ENCODE data around the gene KLHL8. TPM values are rescaled to one million over a fixed set of nuclear protein-coding genes. Genes with fewer than 3 reads are reported as not detected.

The KLHL8 gene
- total RNA-seq, 6 experiments from 2014 or later: 8.0 to 11.5 (median 9.8) TPM

- TF ChIP-seq CTCF (IDR thresholded peaks at IDR 0.05): no peak
- no peaks in the 10 kb centered on the region for H3K9me3 Mint-ChIP-seq
- H3K27me3 Mint-ChIP-seq (ENCODE audit: insufficient read depth): no peaks in the 10 kb centered on the region
- H3K36me3 Mint-ChIP-seq (ENCODE audit: low read depth): peaks cover 3% of the 10 kb centered on the region; the same call in 1 of the 2 replicates
- H3K4me1 Mint-ChIP-seq (ENCODE audit: low read depth): peaks cover 20% of the 10 kb centered on the region
- no peak for DNase-seq
- H3K27ac Mint-ChIP-seq: no peak overlapping the region
- no peak overlapping the region for H3K4me3 Mint-ChIP-seq
Measured at GRCh38 chr4:87185146-87185870, 35.1 kb downstream of the KLHL8 start.

- H3K36me3 Mint-ChIP-seq (ENCODE audit: low read depth): peaks cover 3% of the 10 kb centered on the region; the same call in 1 of the 2 replicates
- no peaks in the 10 kb centered on the region for H3K27me3 Mint-ChIP-seq (ENCODE audit: insufficient read depth)
- H3K4me1 Mint-ChIP-seq (ENCODE audit: low read depth): peaks cover 12% of the 10 kb centered on the region
- DNase-seq: no peak
- no peaks in the 10 kb centered on the region for H3K9me3 Mint-ChIP-seq
- no peak overlapping the region for H3K4me3 Mint-ChIP-seq
- no peak for TF ChIP-seq CTCF (IDR thresholded peaks at IDR 0.05)
- peak overlapping the region; percentile 43; the same call in 1 of the 2 replicates for H3K27ac Mint-ChIP-seq
Measured at GRCh38 chr4:87180767-87181166, 39.7 kb downstream of the KLHL8 start.

DNA sequence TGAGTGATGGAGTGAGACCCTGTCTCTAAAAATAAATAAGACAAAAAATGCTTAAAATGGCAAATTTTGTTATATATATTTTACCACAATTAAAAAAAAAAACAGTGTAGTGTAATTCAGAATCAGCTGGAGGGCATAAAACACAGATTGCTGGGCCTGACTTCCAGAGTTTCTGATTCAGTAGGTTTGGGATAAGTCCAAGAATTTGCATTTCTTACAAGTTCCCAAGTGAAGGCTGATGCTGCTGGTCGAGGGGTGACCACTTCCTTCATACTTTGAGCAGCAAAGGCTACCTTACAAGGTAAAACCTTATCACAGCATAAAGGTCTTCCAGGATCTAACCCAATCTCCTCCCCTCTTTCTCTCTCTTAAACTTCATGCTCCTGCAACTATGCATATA is 40.7 kb downstream of the KLHL8 start:
- Mint-ChIP-seq H3K36me3 (ENCODE audit: low read depth) (peaks cover 3% of the 10 kb centered on the region; the same call in 1 of the 2 replicates), H3K4me1 (ENCODE audit: low read depth) (peaks cover 12% of the 10 kb centered on the region), H3K9me3 (no peaks in the 10 kb centered on the region), H3K4me3 (no peak overlapping the region), H3K27me3 (ENCODE audit: insufficient read depth) (no peaks in the 10 kb centered on the region), H3K27ac (no peak overlapping the region)
- TF ChIP-seq CTCF (IDR thresholded peaks at IDR 0.05): no peak
- peak; percentile 43 for DNase-seq

GRCh38 chr4:87174672-87175071 is 45.7 kb downstream of the KLHL8 start:
- no peaks in the 10 kb centered on the region for H3K9me3 Mint-ChIP-seq
- no peak for TF ChIP-seq CTCF (IDR thresholded peaks at IDR 0.05)
- H3K4me3 Mint-ChIP-seq: no peak overlapping the region
- DNase-seq: no peak
- no peak overlapping the region for H3K27ac Mint-ChIP-seq
- H3K4me1 Mint-ChIP-seq (ENCODE audit: low read depth): peaks cover under 1% of the 10 kb centered on the region
- 0 out of 2 replicates have a peak, but pooled peaks cover 4% of the 10 kb centered on the region for H3K36me3 Mint-ChIP-seq (ENCODE audit: low read depth)
- no peaks in the 10 kb centered on the region for H3K27me3 Mint-ChIP-seq (ENCODE audit: insufficient read depth)

GRCh38 chr4:87171944-87172343 is 48.5 kb downstream of the KLHL8 start:
- no peak for TF ChIP-seq CTCF (IDR thresholded peaks at IDR 0.05)
- no peak overlapping the region for H3K4me3 Mint-ChIP-seq
- no peaks in the 10 kb centered on the region for H3K4me1 Mint-ChIP-seq (ENCODE audit: low read depth)
- no peak for DNase-seq
- no peak overlapping the region for H3K27ac Mint-ChIP-seq
- H3K36me3 Mint-ChIP-seq (ENCODE audit: low read depth): 0 out of 2 replicates have a peak, but pooled peaks cover 4% of the 10 kb centered on the region
- H3K27me3 Mint-ChIP-seq (ENCODE audit: insufficient read depth): no peaks in the 10 kb centered on the region
- H3K9me3 Mint-ChIP-seq: no peaks in the 10 kb centered on the region
